ENCODE data around the gene EVI2B. TPM values are rescaled to one million over a fixed set of nuclear protein-coding genes. Genes with fewer than 3 reads are reported as not detected.

The EVI2B gene
- total and polyA plus RNA-seq, 2 of the 4 experiments (the other 2 are of a cell fraction): under 0.01 to 0.17 TPM

DNA sequence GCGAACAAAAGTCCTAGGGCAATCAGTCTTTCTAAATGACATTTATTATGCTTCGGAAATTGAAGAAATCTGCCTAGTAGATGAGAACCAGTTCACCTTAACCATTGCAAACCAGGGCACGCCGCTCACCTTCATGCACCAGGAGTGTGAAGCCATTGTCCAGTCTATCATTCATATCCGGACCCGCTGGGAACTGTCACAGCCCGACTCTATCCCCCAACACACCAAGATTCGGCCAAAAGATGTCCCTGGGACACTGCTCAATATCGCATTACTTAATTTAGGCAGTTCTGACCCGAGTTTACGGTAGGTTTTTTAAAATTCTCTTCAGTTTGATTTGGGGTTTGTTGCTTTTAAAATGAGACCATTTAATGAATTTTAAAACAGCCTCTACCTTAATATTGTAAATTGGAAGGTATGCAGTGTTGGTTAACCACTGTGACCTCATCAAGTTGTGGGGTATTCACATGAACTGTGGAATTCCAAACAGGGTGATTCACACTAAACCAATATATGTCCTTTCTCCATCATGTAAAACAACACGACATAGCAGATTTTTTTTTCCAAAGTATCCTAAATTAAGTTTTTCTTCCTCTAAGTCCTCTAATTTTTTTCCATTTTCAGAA, 13.8 kb upstream of the EVI2B start:
- peaks cover 0 to 24% of the 10 kb centered on the region in 2 experiments; a peak in 2 of 4 replicates for H3K79me1 ChIP-seq (ENCODE audit: low read depth in 1 of 2, low read length in 2 of 2)
- DNase-seq: peak; percentile 90
- intact Hi-C loops (cut with micrococcal nuclease) (no loop called here), dilution Hi-C loops (cut with HindIII; ENCODE audit: low sequenced_read_pairs, unreplicated experiment) (no loop called here), in situ Hi-C loops (cut with MboI; ENCODE audit: low sequenced_read_pairs) (no loop called here)
- H3K4me1 ChIP-seq (ENCODE audit: control insufficient read depth, insufficient read depth, low read length): peaks cover 6% of the 10 kb centered on the region; the same call in 1 of the 2 replicates
- no peak overlapping the region for H3K9ac ChIP-seq (ENCODE audit: low read depth, low read length)
- peaks cover 14% of the 10 kb centered on the region for H3K36me3 ChIP-seq (ENCODE audit: control insufficient read depth, insufficient read depth, low read length)
- H4K20me1 ChIP-seq (ENCODE audit: insufficient read depth, low read length): no peaks in the 10 kb centered on the region; the same call in 1 of the 2 replicates
- H3K23ac ChIP-seq (ENCODE audit: low read depth, low read length): 0 out of 2 replicates have a peak overlapping the region, but pooled peaks have one; percentile 2
- peak overlapping the region; percentile 86 for H2BK5ac ChIP-seq (ENCODE audit: low read depth, low read length, poor library complexity, severe bottlenecking)
- peak overlapping the region; percentile 72 for H2BK120ac ChIP-seq (ENCODE audit: low read depth, low read length)
- no peaks in the 10 kb centered on the region for H3K27me3 ChIP-seq (ENCODE audit: control insufficient read depth, insufficient read depth, low read length)
- CTCF ChIA-PET: no interaction called here
- H2BK15ac ChIP-seq (ENCODE audit: low read depth, low read length): peak overlapping the region; percentile 71; the same call in 2 of the 3 replicates
- H2AK5ac ChIP-seq (ENCODE audit: low read depth, low read length): peak overlapping the region; percentile 86
- peak overlapping the region; percentile 33; the same call in 1 of the 2 replicates for H4K5ac ChIP-seq (ENCODE audit: low read depth, low read length)
- H3K4me3 ChIP-seq (ENCODE audit: insufficient read depth, low read depth, low read length): no peak overlapping the region
- H2BK20ac ChIP-seq (ENCODE audit: low read depth, low read length): peak overlapping the region; percentile 60
- no peak overlapping the region for H2AK9ac ChIP-seq (replicated peaks; ENCODE audit: low read depth, low read length, poor library complexity)
- ATAC-seq (ENCODE audit: low read depth): peak; percentile 90
- H4K8ac ChIP-seq (ENCODE audit: low read depth in 2 of 2, low read length in 2 of 2): peak overlapping the region in 1 of 2 experiments; percentile 78; a peak in 2 of 4 replicates
- POLR2A ChIA-PET (ENCODE audit: unreplicated experiment): no interaction called here
- peak overlapping the region; percentile 38; the same call in 1 of the 2 replicates for H3K4me2 ChIP-seq (ENCODE audit: low read depth, low read length)
- H2AFZ ChIP-seq (replicated peaks; ENCODE audit: low read length, poor library complexity): no peak overlapping the region
- 90% methylated on average over 3 of the region's 12 CpGs; no CpG with 5 or more reads in 1 of the 2 experiments for WGBS, 2 experiments (ENCODE audit: extremely low coverage in 2 of 2, insufficient read length in 1 of 2)
- H3K9me3 ChIP-seq (ENCODE audit: control insufficient read depth, insufficient read depth, low read length): no peaks in the 10 kb centered on the region
- TF ChIP-seq BHLHE40 (IDR thresholded peaks at IDR 0.05; ENCODE audit: low read depth, low read length): 0 out of 2 replicates have a peak, but pooled peaks have one; percentile 16
- TF ChIP-seq CEBPB (IDR thresholded peaks at IDR 0.05; ENCODE audit: low read depth, low read length): peak; percentile 35
- TF ChIP-seq FOS (IDR thresholded peaks at IDR 0.05; ENCODE audit: low read depth, low read length): peak; percentile 47
- no peak for TF ChIP-seq RFX5 (IDR thresholded peaks at IDR 0.05; ENCODE audit: low read depth, low read length)
- peak; percentile 42; the same call in 1 of the 2 replicates for TF ChIP-seq MAFK (IDR thresholded peaks at IDR 0.05; ENCODE audit: low read depth, low read length)
- TF ChIP-seq RCOR1 (IDR thresholded peaks at IDR 0.05; ENCODE audit: insufficient replicate concordance, low read length): no peak
- BruUV-seq (replicated peaks): no TSS peak
- peak overlapping the region; percentile 31 for H3K27ac ChIP-seq (ENCODE audit: insufficient read depth, low read length)
- peak overlapping the region; percentile 72 for H3K4ac ChIP-seq (ENCODE audit: low read depth, low read length)
- H4K91ac ChIP-seq (ENCODE audit: insufficient read depth, low read depth, low read length): peak overlapping the region; percentile 27; the same call in 1 of the 2 replicates
- peak overlapping the region; percentile 57 for H3K18ac ChIP-seq (ENCODE audit: low read depth, low read length)
- peak overlapping the region; percentile 39 for H3K14ac ChIP-seq (replicated peaks; ENCODE audit: low read depth, low read length)
- peaks cover 7% of the 10 kb centered on the region for H3K9me1 ChIP-seq (ENCODE audit: insufficient read depth, low read length)
- no peak overlapping the region for H3K56ac ChIP-seq (ENCODE audit: extremely low read depth, insufficient read depth, low read length)
